Measurements from ENCODE around the gene ZNF341. TPM values are rescaled to one million over a fixed set of nuclear protein-coding genes. Genes with fewer than 3 reads are reported as not detected.

The ZNF341 gene
- total and polyA plus RNA-seq, 2 experiments from 2014 or later: 4.3 to 6.1 TPM

DNA sequence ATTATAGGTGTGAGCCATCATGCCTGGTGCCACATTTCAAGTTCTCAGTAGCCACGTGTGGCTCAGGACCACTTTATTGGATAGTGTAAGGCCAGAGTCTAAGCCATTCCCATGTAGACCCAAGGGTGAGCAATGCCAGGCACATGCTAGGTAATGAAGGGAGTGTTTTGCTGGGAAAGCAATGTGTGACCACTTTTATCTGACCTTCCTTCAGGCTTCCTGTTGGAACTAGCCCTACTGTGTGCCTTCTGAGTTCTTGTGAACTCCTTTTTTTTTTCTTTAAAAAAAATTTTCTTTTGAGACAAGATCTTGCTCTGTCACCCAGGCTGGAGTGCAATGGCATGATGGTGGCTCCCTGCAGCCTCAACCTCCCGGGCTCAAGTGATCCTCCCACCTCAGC is 33.3 kb downstream of the ZNF341 start:
- TF ChIP-seq ZNF331 (CRISPR knock-in tag; IDR thresholded peaks at IDR 0.05; ENCODE audit: low read depth) (no peak), NANOG (IDR thresholded peaks at IDR 0.05; ENCODE audit: borderline replicate concordance) (no peak), CTCF (conservative IDR thresholded peaks at IDR 0.05; ENCODE audit: low read depth in 2 of 2) (no peak), REST (IDR thresholded peaks at IDR 0.05; ENCODE audit: unreplicated experiment) (no peak), CREB1 (CRISPR knock-in tag; IDR thresholded peaks at IDR 0.05; ENCODE audit: low read depth) (no peak), STAT1 (IDR thresholded peaks at IDR 0.05; ENCODE audit: unreplicated experiment) (no peak), POLR2AphosphoS5 (IDR thresholded peaks at IDR 0.05; ENCODE audit: low read depth) (no peak), ETS1 (IDR thresholded peaks at IDR 0.05) (no peak), EZH2 (IDR thresholded peaks at IDR 0.05; ENCODE audit: low read depth, unreplicated experiment) (no peak), ZNF114 (CRISPR knock-in tag; IDR thresholded peaks at IDR 0.05) (no peak)
- Histone ChIP-seq H3K4me1 (ENCODE audit: insufficient read depth) (no peaks in the 10 kb centered on the region), H2AFZ (no peak overlapping the region), H3K36me3 (ENCODE audit: insufficient read depth) (no peaks in the 10 kb centered on the region; the same call in 1 of the 2 replicates), H3K27me3 (ENCODE audit: insufficient read depth) (no peaks in the 10 kb centered on the region), H3K4me2 (no peak overlapping the region), H3F3A (replicated peaks; ENCODE audit: low read depth) (no peaks in the 10 kb centered on the region), H3K27ac (ENCODE audit: low read depth) (no peak overlapping the region), H4K20me1 (replicated peaks; ENCODE audit: insufficient read depth) (no peaks in the 10 kb centered on the region), H3K4me3 (no peak overlapping the region), H3K9me2 (ENCODE audit: insufficient read depth) (no peaks in the 10 kb centered on the region), H3K79me2 (replicated peaks; ENCODE audit: insufficient read depth) (no peaks in the 10 kb centered on the region)
- peaks cover 5% of the 10 kb centered on the region for H3K27me3 Mint-ChIP-seq (ENCODE audit: insufficient read depth, low read depth, poor library complexity)
- H3K4me1 Mint-ChIP-seq: peaks cover 6% of the 10 kb centered on the region
- ATAC-seq: no peak
- H3K27ac Mint-ChIP-seq: no peak overlapping the region
- no peak for DNase-seq (ENCODE audit: low spot score)
- 0 out of 3 replicates have a peak, but pooled peaks cover 3% of the 10 kb centered on the region for H3K36me3 Mint-ChIP-seq (ENCODE audit: low read depth)
- no peaks in the 10 kb centered on the region for H3K9me3 Mint-ChIP-seq
- no peak overlapping the region for H3K4me3 Mint-ChIP-seq

Measured in GM23338 (cell line).